Stimulated activated CD4-positive, alpha-beta T cell treated with anti-CD3 and anti-CD28 coated beads, TNF-alpha, amount 100 ng/mL, for 4 hours (primary cell): ENCODE data around the gene PTPN14.

Experiments used
- DNase-seq, 3 experiments: peaks; one replicate each; pipeline ENCODE4 v3.0.0-alpha.2; 2020; ENCODE audit warnings: low read depth in 3 of 3

Gene PTPN14

GRCh38 chr1:214332946-214333798 lies 218.2 kb downstream of the PTPN14 start:
- peak in 1 of 3 experiments; percentile 3 for DNase-seq

DNA sequence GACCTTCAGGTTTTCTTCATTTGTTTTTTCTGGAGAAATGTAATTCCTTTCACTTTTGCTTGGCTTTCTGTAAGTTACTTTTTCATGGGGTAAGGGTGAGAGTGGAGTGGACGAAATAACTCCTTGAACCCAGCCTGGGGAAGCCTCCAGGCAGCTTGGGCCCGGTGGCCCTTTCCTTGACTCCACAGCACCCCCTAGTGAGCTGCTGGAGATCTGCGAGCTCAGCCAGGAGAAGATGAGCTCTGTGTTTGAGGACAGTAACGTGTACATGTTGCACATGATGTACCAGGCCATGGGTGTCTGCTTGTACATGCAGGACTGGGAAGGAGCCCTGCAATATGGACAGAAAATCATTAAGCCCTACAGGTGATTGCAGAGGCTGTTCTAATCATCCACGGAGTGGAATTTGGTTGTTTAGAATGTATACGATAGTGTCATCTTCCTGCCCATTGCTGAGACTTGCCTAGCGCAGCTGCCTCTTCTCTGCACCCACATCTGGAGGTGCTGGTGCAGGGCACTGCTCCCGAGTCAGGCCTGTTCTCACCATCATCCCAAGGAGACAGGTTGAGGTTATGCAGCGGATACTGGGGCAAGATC lies 219.5 kb downstream of the PTPN14 start:
- peak; percentile 7 to 15 (median 13) for DNase-seq

DNA sequence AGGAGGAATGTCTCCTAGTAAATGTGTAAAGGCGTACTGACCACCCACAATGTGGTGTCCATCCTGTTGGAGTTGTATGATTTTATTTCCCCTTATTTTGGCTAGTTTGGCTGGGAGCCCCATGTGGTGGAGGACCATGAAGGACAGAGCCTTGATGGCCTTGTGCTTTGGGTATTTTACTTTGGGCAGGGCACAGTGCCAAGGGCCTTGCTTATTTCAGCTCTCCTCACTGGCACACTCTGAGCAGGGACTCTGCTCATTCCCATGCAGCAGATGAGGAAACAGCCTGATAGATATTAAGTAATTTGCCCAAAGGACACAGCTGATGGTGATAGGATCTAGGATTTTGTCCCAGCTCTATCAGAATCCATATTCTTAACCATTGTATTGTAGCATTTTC lies 220.2 kb downstream of the PTPN14 start:
- DNase-seq, result no peak

GRCh38 chr1:214330715-214331114 lies 220.7 kb downstream of the PTPN14 start:
- no peak for DNase-seq

GRCh38 chr1:214330222-214330621 lies 221.2 kb downstream of the PTPN14 start:
- DNase-seq, result no peak

- DNase-seq, result no peak
These were observed 221.8 kb downstream of the PTPN14 start for GRCh38 chr1:214329470-214330220.

DNA sequence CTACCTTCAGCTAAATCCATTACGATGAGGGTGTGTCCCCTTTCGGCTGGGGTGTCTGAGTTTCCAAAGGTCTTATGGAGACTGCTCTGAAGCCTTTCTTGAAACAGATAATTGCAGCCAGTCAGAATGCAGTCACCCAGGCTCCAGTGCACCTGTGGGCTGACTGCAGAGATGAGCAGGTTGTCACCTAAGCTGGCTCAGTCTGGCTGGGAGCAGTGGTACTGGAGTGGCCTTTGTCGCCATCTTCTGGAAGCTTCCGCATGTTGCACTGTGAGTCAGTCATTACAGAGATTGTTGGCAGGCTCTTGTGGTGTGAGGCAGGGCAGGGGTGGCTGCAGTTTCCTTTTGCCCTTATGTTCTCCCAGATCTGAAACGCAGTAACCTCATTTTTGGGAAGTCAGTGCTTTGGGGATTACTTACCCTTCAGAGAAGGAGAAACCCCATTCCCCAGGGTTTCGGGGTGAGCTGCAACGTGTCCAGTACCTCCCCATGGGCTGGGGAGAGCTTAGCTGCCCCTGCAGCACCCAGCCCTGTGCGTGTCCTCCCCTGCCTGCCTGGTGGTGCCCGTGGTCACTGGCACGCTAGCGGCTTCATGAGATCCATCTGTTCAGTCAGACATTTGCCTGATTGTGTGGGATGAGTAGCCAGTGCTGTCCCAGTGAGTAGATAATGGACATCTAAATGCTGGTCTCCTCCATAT lies 222.5 kb downstream of the PTPN14 start:
- peak; percentile 50 to 57 (median 57) for DNase-seq

GRCh38 chr1:214327514-214327913 lies 223.9 kb downstream of the PTPN14 start:
- DNase-seq, result no peak

- DNase-seq, result no peak
These were observed 225.0 kb downstream of the PTPN14 start for GRCh38 chr1:214326406-214326805.

DNA sequence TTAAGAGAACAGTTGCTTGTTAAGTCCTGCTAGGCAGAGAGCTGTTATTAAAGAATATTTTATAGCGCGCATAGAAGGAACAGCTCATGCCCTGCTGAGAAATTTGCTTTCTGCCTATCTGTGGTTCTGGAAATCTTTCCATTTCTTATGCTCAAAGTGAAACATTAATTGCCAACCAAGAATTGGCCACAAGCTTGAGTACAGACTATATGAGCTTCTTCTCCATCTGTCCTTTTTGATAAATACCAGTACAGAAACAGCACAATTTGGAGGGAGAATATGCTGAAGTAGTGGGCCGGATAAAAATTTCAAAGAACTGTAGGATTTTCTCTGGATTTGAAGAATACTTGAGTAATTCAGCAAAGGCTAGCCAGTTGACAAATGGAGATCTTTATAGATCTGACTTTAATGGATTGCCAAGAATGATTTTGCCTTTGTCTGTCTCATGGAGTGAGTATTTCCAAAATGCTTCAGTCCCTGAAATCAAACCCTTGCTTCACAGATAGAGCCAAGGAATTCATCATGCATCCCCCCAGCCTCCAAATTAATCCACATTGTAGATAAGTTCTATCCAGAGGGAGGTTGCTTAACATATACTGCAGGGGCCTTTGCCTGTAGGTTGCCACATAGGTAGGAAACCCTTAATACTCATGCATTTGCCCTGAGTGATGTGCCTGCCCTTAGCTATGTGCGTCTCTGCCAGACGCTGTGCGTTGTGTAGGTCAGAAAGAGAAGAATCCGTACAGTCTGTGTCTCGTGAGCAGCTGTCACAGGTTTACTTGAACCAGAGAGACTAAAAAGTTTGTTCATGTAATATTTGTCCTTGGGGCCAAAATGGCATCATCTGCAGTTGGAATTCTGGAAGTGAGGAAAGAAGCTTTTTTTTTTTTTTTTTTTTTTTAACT lies 226.3 kb downstream of the PTPN14 start:
- no peak for DNase-seq

DNA sequence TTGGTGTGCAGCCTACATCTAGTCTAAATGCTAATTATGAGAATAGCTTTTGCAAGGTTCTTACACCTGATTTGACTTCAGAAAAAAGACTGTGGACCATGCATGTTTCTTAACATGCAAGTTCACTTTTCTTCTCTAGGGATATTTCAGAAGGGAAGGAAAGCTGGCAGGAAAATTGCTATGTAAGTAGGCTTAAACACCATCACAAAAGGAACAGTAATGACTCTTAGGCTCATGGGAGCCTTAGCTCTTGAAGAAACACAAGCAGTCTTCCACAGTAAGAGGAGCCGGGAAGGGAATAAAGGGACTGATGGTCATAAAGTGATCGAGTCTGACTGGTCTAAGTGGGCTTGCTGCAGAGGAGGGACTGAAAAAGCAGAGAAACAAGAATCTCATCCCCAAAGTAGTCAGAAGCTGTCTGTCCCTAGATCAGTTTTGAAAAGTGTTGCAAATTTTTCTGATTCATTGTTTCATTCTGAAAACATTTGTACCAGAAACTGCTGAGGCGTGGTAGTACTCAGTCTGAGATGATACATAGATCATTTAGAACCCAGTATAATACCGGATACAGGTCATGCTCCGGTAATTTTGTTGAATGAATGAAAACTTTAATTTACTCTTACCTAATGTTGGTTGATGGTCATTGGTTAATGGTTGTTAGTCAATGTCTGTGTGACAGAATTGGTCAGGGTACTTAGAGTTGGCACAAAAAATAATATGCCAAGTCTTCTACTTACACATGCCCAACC lies 229.5 kb downstream of the PTPN14 start:
- no peak for DNase-seq

GRCh38 chr1:214319938-214320337 lies 231.5 kb downstream of the PTPN14 start:
- DNase-seq, result no peak

GRCh38 chr1:214318956-214319736 lies 232.3 kb downstream of the PTPN14 start:
- no peak for DNase-seq

- no peak for DNase-seq
These were observed 233.0 kb downstream of the PTPN14 start for GRCh38 chr1:214318356-214318755.

DNA sequence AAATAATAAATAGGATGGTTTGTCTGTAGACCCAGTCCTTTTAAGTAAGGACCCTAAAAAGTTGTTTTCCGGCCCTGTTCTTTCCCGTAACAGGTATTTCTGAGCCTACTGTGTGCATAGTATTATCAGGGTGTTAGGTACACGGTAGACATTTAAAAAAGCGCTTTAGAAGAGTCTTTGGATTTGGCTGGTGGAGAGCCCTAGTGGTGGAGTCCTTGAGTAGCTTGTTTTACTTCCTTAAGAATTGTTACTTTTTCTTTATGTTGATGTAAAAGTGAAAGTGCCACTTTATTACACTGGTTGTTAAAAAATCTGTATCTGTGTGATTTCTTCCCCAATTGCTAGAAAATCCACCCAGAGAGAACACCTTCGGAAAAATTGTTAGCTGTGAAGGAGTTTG lies 233.7 kb downstream of the PTPN14 start:
- DNase-seq, result no peak

GRCh38 chr1:214317300-214317699 lies 234.1 kb downstream of the PTPN14 start:
- no peak for DNase-seq

GRCh38 chr1:214316593-214316992 lies 234.8 kb downstream of the PTPN14 start:
- DNase-seq, result no peak

DNA sequence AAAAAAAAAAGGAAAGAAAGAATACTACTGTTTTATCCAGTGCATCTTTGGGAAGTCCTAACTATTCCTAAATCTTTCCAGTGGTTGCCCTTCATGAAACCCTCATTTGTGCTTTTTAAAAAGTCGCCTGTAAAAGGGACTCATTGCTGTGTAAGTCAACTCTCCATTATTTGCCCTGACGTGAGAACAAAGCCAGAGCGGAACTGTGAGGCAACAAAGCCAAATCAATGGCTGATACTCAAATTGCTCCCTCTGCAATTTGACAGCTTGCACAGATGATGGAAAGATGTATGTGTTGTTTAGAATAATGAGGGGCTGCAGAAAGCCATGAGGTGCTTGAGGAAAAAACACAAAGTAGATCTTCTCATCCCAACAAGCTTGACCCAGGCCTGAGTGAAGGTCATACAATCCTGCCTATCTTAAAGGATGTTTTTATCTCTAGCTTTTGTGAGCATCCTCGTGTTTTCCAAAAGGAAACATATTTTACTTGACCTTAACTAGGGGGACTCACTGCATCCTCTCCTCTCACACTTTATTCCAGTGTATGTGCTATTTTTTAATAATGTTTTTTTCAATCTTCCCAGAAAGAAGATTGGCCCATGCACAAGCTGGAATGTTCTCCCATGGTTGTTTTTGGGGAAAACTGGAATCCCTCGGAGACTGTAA lies 237.1 kb downstream of the PTPN14 start:
- DNase-seq, result no peak

DNA sequence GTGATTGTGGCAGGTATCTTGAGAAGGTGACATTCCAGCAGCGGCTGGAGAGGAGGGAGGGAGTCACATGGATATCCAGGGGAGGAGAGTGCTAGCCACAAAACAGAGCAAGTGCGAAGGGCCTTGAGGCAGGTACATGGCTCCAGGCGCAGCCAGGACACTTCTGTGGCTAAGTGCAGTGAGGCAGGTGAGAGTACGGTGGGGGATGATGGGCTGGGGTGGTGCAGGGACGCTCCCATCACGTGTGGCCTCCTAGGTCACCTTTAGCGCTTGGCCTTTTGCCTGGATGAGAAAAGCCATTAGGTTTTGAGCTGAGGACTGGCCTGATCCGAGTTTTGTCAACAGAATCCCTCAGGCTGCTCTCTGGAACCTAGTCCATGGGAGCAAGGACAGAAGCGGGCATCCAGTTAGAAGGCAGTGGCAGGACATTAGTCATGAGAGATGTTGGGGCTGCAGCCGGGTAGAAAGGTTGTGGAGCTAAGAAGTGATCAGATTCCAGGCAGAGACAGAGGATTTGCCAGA lies 238.8 kb downstream of the PTPN14 start:
- no peak for DNase-seq
